ENCODE measurements around the gene PBX1. TPM values are rescaled to one million over a fixed set of nuclear protein-coding genes. Genes with fewer than 3 reads are reported as not detected.

The PBX1 gene
- total and polyA plus RNA-seq, 4 donors: 81.7 to 118 (median 98.2) TPM

DNA sequence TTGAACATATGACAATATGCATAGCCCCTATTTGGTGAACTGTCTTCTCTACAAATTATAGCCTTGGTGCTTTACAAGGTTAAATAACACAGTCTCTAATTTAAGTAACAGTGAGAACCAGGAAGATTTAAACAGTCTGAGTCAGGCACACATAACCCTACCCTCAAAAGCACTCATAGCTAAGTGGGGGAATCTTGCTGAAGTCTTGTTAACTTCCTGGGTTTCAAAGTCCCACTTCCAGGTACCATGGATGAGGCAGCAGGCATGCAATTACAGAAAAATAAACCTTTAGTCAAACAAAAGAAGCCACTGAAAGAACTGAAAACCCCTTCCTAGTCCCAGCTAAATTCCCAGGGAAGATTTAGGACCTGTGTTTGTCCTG, 147.6 kb downstream of the PBX1 start:
- Histone ChIP-seq H3K9me3 (ENCODE audit: control insufficient read depth, insufficient read depth, low read length) (no peaks in the 10 kb centered on the region), H3K27me3 (ENCODE audit: control insufficient read depth, insufficient read depth, low read length) (no peaks in the 10 kb centered on the region), H3K4me3 (ENCODE audit: low read depth, low read length) (no peak overlapping the region), H3K36me3 (ENCODE audit: control insufficient read depth, insufficient read depth, low read length) (no peaks in the 10 kb centered on the region), H3K4me1 (ENCODE audit: control insufficient read depth, insufficient read depth, low read length) (peaks cover 29% of the 10 kb centered on the region), H3K27ac (ENCODE audit: low read depth, low read length) (peak overlapping the region; percentile 79)
- no peak for DNase-seq (ENCODE audit: low read depth in 4 of 6, low spot score in 6 of 6)

DNA sequence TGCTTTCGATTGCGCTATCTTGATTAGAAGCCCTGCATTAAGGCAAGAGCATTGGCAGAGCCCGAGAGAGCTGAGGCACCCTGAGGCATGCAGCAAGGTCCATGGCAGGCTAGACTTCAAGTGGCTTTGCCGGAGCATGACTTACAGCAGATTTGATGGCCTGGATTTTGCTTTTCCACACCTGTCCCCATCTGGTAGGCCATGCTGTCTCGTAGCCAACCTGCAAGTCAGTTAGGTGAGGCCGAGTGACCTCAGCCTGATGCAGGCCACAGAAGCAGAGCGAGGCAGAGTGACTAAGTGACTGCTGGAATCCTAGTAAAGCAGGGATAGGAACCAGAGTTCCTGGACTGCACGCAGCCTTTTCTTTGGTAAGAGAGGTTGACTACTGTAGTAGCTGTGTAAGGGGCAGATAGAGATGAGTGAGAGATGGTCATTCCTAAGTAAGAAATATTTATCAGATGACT, 148.9 kb downstream of the PBX1 start:
- Histone ChIP-seq H3K9me3 (ENCODE audit: control insufficient read depth, insufficient read depth, low read length) (no peaks in the 10 kb centered on the region), H3K4me3 (ENCODE audit: low read depth, low read length) (no peak overlapping the region), H3K4me1 (ENCODE audit: control insufficient read depth, insufficient read depth, low read length) (peaks cover 42% of the 10 kb centered on the region), H3K27ac (ENCODE audit: low read depth, low read length) (peak overlapping the region; percentile 79), H3K27me3 (ENCODE audit: control insufficient read depth, insufficient read depth, low read length) (no peaks in the 10 kb centered on the region), H3K36me3 (ENCODE audit: control insufficient read depth, insufficient read depth, low read length) (no peaks in the 10 kb centered on the region)
- DNase-seq (ENCODE audit: low read depth in 4 of 6, low spot score in 6 of 6): no peak
- WGBS (ENCODE audit: insufficient coverage): 57% methylated on average over 8 of the region's 8 CpGs

GRCh38 chr1:164708596-164708995, 149.6 kb downstream of the PBX1 start:
- DNase-seq (ENCODE audit: low read depth in 4 of 6, low spot score in 6 of 6): no peak
- WGBS (ENCODE audit: insufficient coverage): no CpG with 5 or more reads among the region's 3 CpGs
- no peaks in the 10 kb centered on the region for H3K9me3 ChIP-seq (ENCODE audit: control insufficient read depth, insufficient read depth, low read length)
- H3K36me3 ChIP-seq (ENCODE audit: control insufficient read depth, insufficient read depth, low read length): no peaks in the 10 kb centered on the region
- peaks cover 42% of the 10 kb centered on the region for H3K4me1 ChIP-seq (ENCODE audit: control insufficient read depth, insufficient read depth, low read length)
- peak overlapping the region; percentile 18 for H3K27ac ChIP-seq (ENCODE audit: low read depth, low read length)
- H3K4me3 ChIP-seq (ENCODE audit: low read depth, low read length): no peak overlapping the region
- H3K27me3 ChIP-seq (ENCODE audit: control insufficient read depth, insufficient read depth, low read length): no peaks in the 10 kb centered on the region

GRCh38 chr1:164709126-164709525, 150.1 kb downstream of the PBX1 start:
- Histone ChIP-seq H3K36me3 (ENCODE audit: control insufficient read depth, insufficient read depth, low read length) (no peaks in the 10 kb centered on the region), H3K4me3 (ENCODE audit: low read depth, low read length) (no peak overlapping the region), H3K27me3 (ENCODE audit: control insufficient read depth, insufficient read depth, low read length) (no peaks in the 10 kb centered on the region), H3K9me3 (ENCODE audit: control insufficient read depth, insufficient read depth, low read length) (no peaks in the 10 kb centered on the region), H3K4me1 (ENCODE audit: control insufficient read depth, insufficient read depth, low read length) (peaks cover 42% of the 10 kb centered on the region), H3K27ac (ENCODE audit: low read depth, low read length) (peak overlapping the region; percentile 18)
- 63% methylated on average over 4 of the region's 4 CpGs for WGBS (ENCODE audit: insufficient coverage)
- DNase-seq (ENCODE audit: low read depth in 4 of 6, low spot score in 6 of 6): no peak

DNA sequence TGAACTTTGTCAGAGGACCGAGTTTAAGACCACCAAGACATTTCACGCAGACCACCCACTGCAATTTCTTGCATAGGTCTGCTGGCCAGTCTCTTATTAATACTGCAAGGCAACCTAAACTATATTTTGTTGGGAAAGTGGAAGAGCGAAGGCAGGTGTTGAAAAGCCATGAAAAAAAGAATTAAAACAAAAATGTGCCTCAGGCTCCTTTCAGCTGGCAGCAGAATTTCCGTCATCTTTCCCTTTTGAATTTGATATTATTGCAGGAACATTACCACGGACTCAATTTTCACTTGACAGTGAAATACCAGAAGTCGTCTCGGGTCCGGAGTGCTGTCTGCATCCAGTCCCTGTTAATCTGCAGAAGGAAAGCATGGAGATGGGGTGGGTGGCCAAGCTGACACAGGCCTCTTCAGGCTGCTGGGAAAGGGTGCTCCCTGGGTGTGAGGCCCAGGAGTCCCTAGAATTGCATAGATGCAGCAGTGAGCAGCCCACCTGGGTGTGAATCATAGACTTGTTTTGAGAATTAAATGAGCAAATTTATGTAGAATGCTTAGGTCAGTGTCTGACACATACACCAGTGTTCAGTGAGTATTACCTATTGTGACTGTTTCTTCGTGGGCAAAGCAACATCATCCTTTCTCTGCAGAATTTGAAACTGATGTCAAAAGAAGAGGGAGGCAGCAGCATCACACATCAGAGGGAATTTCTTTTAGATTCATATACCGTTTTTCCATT, 150.7 kb downstream of the PBX1 start:
- Histone ChIP-seq H3K27ac (ENCODE audit: low read depth, low read length) (peak overlapping the region; percentile 18), H3K4me1 (ENCODE audit: control insufficient read depth, insufficient read depth, low read length) (peaks cover 42% of the 10 kb centered on the region), H3K9me3 (ENCODE audit: control insufficient read depth, insufficient read depth, low read length) (no peaks in the 10 kb centered on the region), H3K27me3 (ENCODE audit: control insufficient read depth, insufficient read depth, low read length) (no peaks in the 10 kb centered on the region), H3K36me3 (ENCODE audit: control insufficient read depth, insufficient read depth, low read length) (no peaks in the 10 kb centered on the region), H3K4me3 (ENCODE audit: low read depth, low read length) (no peak overlapping the region)
- no peak for DNase-seq (ENCODE audit: low read depth in 4 of 6, low spot score in 6 of 6)
- WGBS (ENCODE audit: insufficient coverage): 95% methylated on average over 5 of the region's 10 CpGs

- H3K36me3 ChIP-seq (ENCODE audit: control insufficient read depth, insufficient read depth, low read length): no peaks in the 10 kb centered on the region
- H3K9me3 ChIP-seq (ENCODE audit: control insufficient read depth, insufficient read depth, low read length): no peaks in the 10 kb centered on the region
- no peaks in the 10 kb centered on the region for H3K27me3 ChIP-seq (ENCODE audit: control insufficient read depth, insufficient read depth, low read length)
- H3K4me3 ChIP-seq (ENCODE audit: low read depth, low read length): no peak overlapping the region
- peaks cover 33% of the 10 kb centered on the region for H3K4me1 ChIP-seq (ENCODE audit: control insufficient read depth, insufficient read depth, low read length)
- no peak overlapping the region for H3K27ac ChIP-seq (ENCODE audit: low read depth, low read length)
- WGBS (ENCODE audit: insufficient coverage): 47% methylated on average over 17 of the region's 25 CpGs
- peak in 2 of 6 donors; percentile 70 to 92 for DNase-seq (ENCODE audit: low read depth in 4 of 6, low spot score in 6 of 6)
Measured at GRCh38 chr1:164712131-164713036, 153.4 kb downstream of the PBX1 start.

GRCh38 chr1:164713456-164714207, 154.6 kb downstream of the PBX1 start:
- no peak overlapping the region for H3K4me3 ChIP-seq (ENCODE audit: low read depth, low read length)
- DNase-seq (ENCODE audit: low read depth in 4 of 6, low spot score in 6 of 6): no peak
- WGBS (ENCODE audit: insufficient coverage): no CpG with 5 or more reads among the region's 5 CpGs
- no peak overlapping the region for H3K27ac ChIP-seq (ENCODE audit: low read depth, low read length)
- peaks cover 26% of the 10 kb centered on the region for H3K4me1 ChIP-seq (ENCODE audit: control insufficient read depth, insufficient read depth, low read length)
- H3K9me3 ChIP-seq (ENCODE audit: control insufficient read depth, insufficient read depth, low read length): no peaks in the 10 kb centered on the region
- no peaks in the 10 kb centered on the region for H3K36me3 ChIP-seq (ENCODE audit: control insufficient read depth, insufficient read depth, low read length)
- H3K27me3 ChIP-seq (ENCODE audit: control insufficient read depth, insufficient read depth, low read length): no peaks in the 10 kb centered on the region

GRCh38 chr1:164716992-164717703, 158.2 kb downstream of the PBX1 start:
- H3K4me1 ChIP-seq (ENCODE audit: control insufficient read depth, insufficient read depth, low read length): peaks cover 14% of the 10 kb centered on the region
- no peaks in the 10 kb centered on the region for H3K9me3 ChIP-seq (ENCODE audit: control insufficient read depth, insufficient read depth, low read length)
- no peak for DNase-seq (ENCODE audit: low read depth in 4 of 6, low spot score in 6 of 6)
- no peak overlapping the region for H3K27ac ChIP-seq (ENCODE audit: low read depth, low read length)
- no peaks in the 10 kb centered on the region for H3K36me3 ChIP-seq (ENCODE audit: control insufficient read depth, insufficient read depth, low read length)
- H3K27me3 ChIP-seq (ENCODE audit: control insufficient read depth, insufficient read depth, low read length): no peaks in the 10 kb centered on the region
- 93% methylated on average over 7 of the region's 8 CpGs for WGBS (ENCODE audit: insufficient coverage)
- no peak overlapping the region for H3K4me3 ChIP-seq (ENCODE audit: low read depth, low read length)

- Histone ChIP-seq H3K4me3 (ENCODE audit: low read depth, low read length) (no peak overlapping the region), H3K27ac (ENCODE audit: low read depth, low read length) (no peak overlapping the region), H3K27me3 (ENCODE audit: control insufficient read depth, insufficient read depth, low read length) (no peaks in the 10 kb centered on the region), H3K9me3 (ENCODE audit: control insufficient read depth, insufficient read depth, low read length) (no peaks in the 10 kb centered on the region), H3K36me3 (ENCODE audit: control insufficient read depth, insufficient read depth, low read length) (no peaks in the 10 kb centered on the region), H3K4me1 (ENCODE audit: control insufficient read depth, insufficient read depth, low read length) (peaks cover 11% of the 10 kb centered on the region)
- 33% methylated on average over 1 of the region's 1 CpG for WGBS (ENCODE audit: insufficient coverage)
- no peak for DNase-seq (ENCODE audit: low read depth in 4 of 6, low spot score in 6 of 6)
Measured at GRCh38 chr1:164718821-164719220, 159.8 kb downstream of the PBX1 start.

Measured in spinal cord (tissue), 10 donors.